HepG2 (cell line): Measurements from ENCODE around the gene PCDHGB1. TPM values are rescaled to one million over a fixed set of nuclear protein-coding genes. Genes with fewer than 3 reads are reported as not detected.

Source experiments
- CENPT ChIP-seq: sonication (generic); formaldehyde crosslinking; IDR thresholded peaks from 2 replicates; pipeline ENCODE4 v1.8.0; 2022; ENCODE audit warnings: low read depth, mild to moderate bottlenecking, moderate library complexity, missing genetic modification reagents
- CHD2 ChIP-seq: IDR thresholded peaks from 2 replicates; pipeline ENCODE4 v1.6.1; 2011; ENCODE audit warnings: low read depth, low read length, improper control_type of control experiment
- DBP ChIP-seq: sonication (generic); formaldehyde crosslinking; IDR thresholded peaks from 2 replicates; pipeline ENCODE4 v1.4.0; 2020; ENCODE audit warnings: missing genetic modification reagents; ENCODE audit errors: not compliant biosample characterization
- DDIT3 ChIP-seq: sonication (generic); formaldehyde crosslinking; IDR thresholded peaks from 2 replicates; pipeline ENCODE4 v1.4.0; 2020; ENCODE audit warnings: mild to moderate bottlenecking, missing genetic modification reagents
- FOXK2 ChIP-seq: fragments of 450-650 bp; IDR thresholded peaks from 2 replicates; pipeline ENCODE4 v1.6.1; 2016
- HOMEZ ChIP-seq: IDR thresholded peaks from 2 replicates; pipeline ENCODE4 v1.6.1; 2016; ENCODE audit warnings: low read depth
- IRF2 ChIP-seq: IDR thresholded peaks from 2 replicates; pipeline ENCODE4 v1.6.1; 2018; ENCODE audit warnings: missing genetic modification reagents, missing compliant biosample characterization
- KDM5B ChIP-seq: sonication (generic); formaldehyde crosslinking; IDR thresholded peaks from 2 replicates; pipeline ENCODE4 v1.4.0; 2020; ENCODE audit warnings: missing genetic modification reagents, mild to moderate bottlenecking, borderline replicate concordance
- KLF9 ChIP-seq: IDR thresholded peaks from 2 replicates; pipeline ENCODE4 v1.6.1; 2016; ENCODE audit warnings: low read depth
- MLLT10 ChIP-seq: sonication (generic); formaldehyde crosslinking; IDR thresholded peaks from 2 replicates; pipeline ENCODE4 v1.4.0; 2020; ENCODE audit warnings: missing genetic modification reagents
- RORA ChIP-seq: sonication (generic); formaldehyde crosslinking; IDR thresholded peaks from 2 replicates; pipeline ENCODE4 v1.5.0; 2020; ENCODE audit warnings: mild to moderate bottlenecking, missing genetic modification reagents, moderate library complexity
- ZBTB10 ChIP-seq: sonication (generic); formaldehyde crosslinking; IDR thresholded peaks from 2 replicates; pipeline ENCODE4 v1.4.0; 2020; ENCODE audit warnings: missing genetic modification reagents, borderline replicate concordance
- ZNF33B ChIP-seq: sonication (generic); formaldehyde crosslinking; IDR thresholded peaks from 2 replicates; pipeline ENCODE4 v1.5.1; 2020; ENCODE audit warnings: mild to moderate bottlenecking, missing genetic modification reagents
- ZNF709 ChIP-seq: sonication (generic); formaldehyde crosslinking; IDR thresholded peaks from 2 replicates; pipeline ENCODE4 v1.5.0; 2020; ENCODE audit warnings: mild to moderate bottlenecking, missing genetic modification reagents
- polyA plus RNA-seq, 8 experiments: library from polyadenylated mRNA; depleted of rRNA in 3 of 8; stranded (reverse) in 7 of 8; unstranded in 1 of 8; fragments of >200 nt; fragmentation: Illumina TruSeq in 4 of 8; extraction: Trizol in 4 of 8; gene quantifications; 2 replicates each; pipeline versions ENCODE4 v1.2.1 to v1.2.3, GENCODE V29; 2011 to 2016; ENCODE audit warnings: low read depth in 4 of 8, missing spikeins in 1 of 8, mixed read lengths in 1 of 8; ENCODE audit not compliant: insufficient read depth in 1 of 8
- total RNA-seq, 5 experiments: library from RNA; depleted of rRNA; stranded (reverse); fragments of >200 nt; fragmentation: Illumina TruSeq; extraction: Trizol; gene quantifications; 2 replicates each; pipeline ENCODE4 v1.2.3, GENCODE V29; 2016; ENCODE audit warnings: low read depth in 1 of 5
- TF ChIP-seq, protein P1 (sequence below): sonication (generic); formaldehyde crosslinking; IDR thresholded peaks from 2 replicates; pipeline ENCODE4 v1.5.0; 2020; ENCODE audit warnings: mild to moderate bottlenecking, missing genetic modification reagents
- TF ChIP-seq, protein P2 (sequence below): sonication (generic); formaldehyde crosslinking; IDR thresholded peaks from 2 replicates; pipeline ENCODE4 v1.4.0; 2020; ENCODE audit warnings: missing genetic modification reagents

The PCDHGB1 gene
- total and polyA plus RNA-seq, 2 of the 13 experiments (the other 11 are each of a cell fraction or from before 2014, with no cell fraction given), result 1.0 to 2.6 TPM

DNA sequence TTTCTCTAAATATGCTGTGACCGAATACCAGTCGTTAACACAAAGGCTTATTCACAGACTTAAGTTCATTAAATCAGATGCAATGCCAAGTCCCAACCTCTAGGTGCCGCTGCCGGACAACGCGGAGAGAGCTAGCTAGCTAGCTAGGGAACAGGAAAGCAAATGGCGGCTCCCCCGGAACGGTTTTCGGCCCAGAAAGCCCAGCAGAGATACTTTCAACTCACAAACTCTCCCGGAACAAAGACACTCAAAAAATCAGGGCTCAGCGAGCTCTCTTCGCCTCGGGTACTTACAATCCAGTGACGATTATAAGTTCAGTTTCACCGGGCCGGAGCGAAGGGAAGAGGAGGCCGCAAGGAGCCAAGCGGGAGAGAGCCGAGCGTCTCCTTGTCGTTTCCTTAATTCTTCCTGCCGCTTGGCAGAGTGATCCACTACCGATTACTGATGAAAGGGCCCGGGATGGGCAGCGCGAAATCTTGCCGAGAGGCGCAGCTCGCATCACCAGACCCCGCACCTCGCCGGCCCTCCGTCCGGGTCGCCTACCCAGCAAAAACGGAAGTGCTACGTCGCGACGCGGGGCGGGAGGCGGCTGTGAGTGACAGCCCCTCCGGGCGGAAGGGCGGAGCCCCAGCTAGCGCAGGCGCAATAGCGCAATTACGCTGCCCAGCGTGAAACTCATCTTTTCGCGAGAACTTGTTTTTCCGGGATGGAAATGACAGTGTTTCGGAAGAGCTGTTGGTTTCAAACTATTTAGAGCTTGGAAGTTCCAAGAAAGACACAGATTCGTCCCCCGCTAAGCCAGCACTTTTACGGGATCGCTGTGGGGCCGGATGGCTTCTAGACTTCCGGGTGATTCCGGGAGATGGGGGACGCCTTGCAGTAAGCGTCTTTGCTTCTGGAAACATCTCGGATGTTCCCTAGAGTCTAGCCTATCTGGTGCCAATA is 29.4 kb upstream of the PCDHGB1 start, which contains the start of gene TAF7 (continued):
- TF ChIP-seq, protein P1, sequence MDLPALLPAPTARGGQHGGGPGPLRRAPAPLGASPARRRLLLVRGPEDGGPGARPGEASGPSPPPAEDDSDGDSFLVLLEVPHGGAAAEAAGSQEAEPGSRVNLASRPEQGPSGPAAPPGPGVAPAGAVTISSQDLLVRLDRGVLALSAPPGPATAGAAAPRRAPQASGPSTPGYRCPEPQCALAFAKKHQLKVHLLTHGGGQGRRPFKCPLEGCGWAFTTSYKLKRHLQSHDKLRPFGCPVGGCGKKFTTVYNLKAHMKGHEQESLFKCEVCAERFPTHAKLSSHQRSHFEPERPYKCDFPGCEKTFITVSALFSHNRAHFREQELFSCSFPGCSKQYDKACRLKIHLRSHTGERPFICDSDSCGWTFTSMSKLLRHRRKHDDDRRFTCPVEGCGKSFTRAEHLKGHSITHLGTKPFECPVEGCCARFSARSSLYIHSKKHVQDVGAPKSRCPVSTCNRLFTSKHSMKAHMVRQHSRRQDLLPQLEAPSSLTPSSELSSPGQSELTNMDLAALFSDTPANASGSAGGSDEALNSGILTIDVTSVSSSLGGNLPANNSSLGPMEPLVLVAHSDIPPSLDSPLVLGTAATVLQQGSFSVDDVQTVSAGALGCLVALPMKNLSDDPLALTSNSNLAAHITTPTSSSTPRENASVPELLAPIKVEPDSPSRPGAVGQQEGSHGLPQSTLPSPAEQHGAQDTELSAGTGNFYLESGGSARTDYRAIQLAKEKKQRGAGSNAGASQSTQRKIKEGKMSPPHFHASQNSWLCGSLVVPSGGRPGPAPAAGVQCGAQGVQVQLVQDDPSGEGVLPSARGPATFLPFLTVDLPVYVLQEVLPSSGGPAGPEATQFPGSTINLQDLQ (CRISPR knock-in tag), result peak; percentile 71; the same call in 1 of the 2 replicates
- TF ChIP-seq ZBTB10 (CRISPR knock-in tag) (no peak), DBP (CRISPR knock-in tag) (no peak), CHD2 (peak; percentile 86), KDM5B (peak; percentile 87), KLF9 (peak; percentile 84), MLLT10 (no peak), FOXK2 (no peak), CENPT (CRISPR knock-in tag) (no peak), RORA (CRISPR knock-in tag) (0 out of 2 replicates have a peak, but pooled peaks have one; percentile 14), ZNF709 (CRISPR knock-in tag) (peak; percentile 55; the same call in 1 of the 2 replicates), HOMEZ (CRISPR knock-in tag) (no peak), ZNF33B (CRISPR knock-in tag) (no peak), IRF2 (CRISPR knock-in tag) (peak; percentile 63; the same call in 1 of the 2 replicates), DDIT3 (CRISPR knock-in tag) (no peak)
- TF ChIP-seq, protein P2, sequence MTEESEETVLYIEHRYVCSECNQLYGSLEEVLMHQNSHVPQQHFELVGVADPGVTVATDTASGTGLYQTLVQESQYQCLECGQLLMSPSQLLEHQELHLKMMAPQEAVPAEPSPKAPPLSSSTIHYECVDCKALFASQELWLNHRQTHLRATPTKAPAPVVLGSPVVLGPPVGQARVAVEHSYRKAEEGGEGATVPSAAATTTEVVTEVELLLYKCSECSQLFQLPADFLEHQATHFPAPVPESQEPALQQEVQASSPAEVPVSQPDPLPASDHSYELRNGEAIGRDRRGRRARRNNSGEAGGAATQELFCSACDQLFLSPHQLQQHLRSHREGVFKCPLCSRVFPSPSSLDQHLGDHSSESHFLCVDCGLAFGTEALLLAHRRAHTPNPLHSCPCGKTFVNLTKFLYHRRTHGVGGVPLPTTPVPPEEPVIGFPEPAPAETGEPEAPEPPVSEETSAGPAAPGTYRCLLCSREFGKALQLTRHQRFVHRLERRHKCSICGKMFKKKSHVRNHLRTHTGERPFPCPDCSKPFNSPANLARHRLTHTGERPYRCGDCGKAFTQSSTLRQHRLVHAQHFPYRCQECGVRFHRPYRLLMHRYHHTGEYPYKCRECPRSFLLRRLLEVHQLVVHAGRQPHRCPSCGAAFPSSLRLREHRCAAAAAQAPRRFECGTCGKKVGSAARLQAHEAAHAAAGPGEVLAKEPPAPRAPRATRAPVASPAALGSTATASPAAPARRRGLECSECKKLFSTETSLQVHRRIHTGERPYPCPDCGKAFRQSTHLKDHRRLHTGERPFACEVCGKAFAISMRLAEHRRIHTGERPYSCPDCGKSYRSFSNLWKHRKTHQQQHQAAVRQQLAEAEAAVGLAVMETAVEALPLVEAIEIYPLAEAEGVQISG (CRISPR knock-in tag), result peak; percentile 91
